Stimulated activated CD4-positive, alpha-beta T cell treated with anti-CD3 and anti-CD28 coated beads, TNF-alpha, amount 100 ng/mL, for 48 hours (primary cell): ENCODE data around the gene LIPC.
"Not testable (repeated sequence)": the region's sequence is repeated elsewhere in the genome, so short reads cannot be mapped to it uniquely, and the experiment has no call there.

Experiments
- DNase-seq, 3 donors: peaks; one replicate each; pipeline ENCODE4 v3.0.0-alpha.2; 2020; ENCODE audit warnings: low read depth in 3 of 3

The LIPC gene

GRCh38 chr15:58585693-58586443, 154.1 kb downstream of the LIPC start:
- no peak for DNase-seq

GRCh38 chr15:58587486-58587885, 155.7 kb downstream of the LIPC start:
- no peak for DNase-seq

DNA sequence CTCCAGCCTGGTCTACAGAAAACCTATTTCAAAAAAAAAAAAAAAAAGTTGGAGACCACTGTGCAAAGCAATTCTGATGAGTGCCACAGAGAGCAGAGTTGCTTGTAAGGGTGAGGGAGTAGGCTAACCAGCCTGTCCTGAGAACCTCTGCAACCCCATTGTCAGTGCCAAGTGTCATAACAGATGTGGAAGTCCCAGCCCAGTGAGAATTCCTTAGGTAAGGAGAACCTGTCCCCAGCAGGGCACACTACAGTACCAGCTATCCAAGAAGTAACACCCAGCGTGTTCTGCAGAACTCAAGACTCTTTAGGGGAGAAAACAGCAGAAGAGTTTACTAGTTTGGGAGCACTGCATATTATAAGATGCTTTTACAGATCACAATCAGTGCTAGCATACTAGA, 156.3 kb downstream of the LIPC start:
- no peak for DNase-seq

GRCh38 chr15:58589047-58589446, 157.3 kb downstream of the LIPC start:
- no peak for DNase-seq

- no peak for DNase-seq
Observed at GRCh38 chr15:58590236-58590635, 158.4 kb downstream of the LIPC start.

DNA sequence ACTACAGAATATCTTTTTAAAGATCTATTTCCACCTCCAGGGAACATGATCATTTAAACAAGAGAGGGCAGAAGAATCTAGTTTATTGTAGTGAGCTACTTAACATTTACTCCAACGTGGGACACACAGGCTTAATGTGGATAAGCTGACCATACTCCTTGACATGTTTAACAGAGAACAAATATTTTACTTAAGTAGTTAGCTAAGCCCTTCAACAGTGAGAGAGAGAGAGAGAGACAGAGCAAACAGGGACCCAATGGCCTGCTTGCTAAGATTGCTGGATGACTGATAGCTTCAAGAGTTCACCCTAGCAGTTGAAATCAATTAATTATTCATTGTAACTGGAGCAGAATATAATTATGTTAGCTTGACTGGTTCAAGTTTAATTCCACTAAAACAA, 159.1 kb downstream of the LIPC start:
- no peak for DNase-seq

DNA sequence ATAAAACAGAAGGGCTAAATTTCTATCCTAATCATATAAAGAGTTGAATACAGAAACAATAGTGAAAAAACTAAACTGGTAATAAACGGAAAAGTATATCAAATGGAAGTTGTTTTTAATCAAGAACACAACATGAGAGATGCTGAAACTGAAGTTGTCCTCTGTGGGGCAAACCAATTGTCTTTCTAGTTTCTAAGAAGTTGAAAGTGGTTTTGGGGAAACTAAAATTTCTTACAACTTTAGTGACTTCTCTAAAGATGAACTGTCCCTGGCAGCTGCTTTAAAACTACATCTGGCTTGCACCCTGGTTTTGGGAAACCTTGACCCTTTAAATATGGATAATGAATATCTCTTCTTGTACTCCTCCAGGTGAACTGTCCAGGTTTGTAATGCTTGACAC, 162.1 kb downstream of the LIPC start:
- no peak for DNase-seq

DNA sequence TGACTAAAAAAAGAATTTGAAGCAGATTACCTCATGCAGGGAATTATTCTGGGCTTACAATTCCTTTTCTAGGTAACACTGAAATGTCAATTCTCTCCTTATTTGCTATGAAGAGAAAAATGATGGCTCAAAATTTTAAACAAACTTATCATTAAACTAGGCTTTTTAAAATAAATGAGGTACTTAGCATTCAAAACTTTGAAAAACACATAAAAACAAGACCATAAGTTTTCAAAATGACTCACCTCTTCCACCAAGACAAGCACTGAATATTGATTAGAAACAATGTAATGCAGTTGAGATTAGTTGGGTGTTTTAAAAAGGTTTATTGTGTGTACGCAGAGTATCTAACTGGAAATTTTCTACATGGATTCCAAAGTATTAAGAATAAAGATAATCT, 163.1 kb downstream of the LIPC start:
- no peak for DNase-seq

DNA sequence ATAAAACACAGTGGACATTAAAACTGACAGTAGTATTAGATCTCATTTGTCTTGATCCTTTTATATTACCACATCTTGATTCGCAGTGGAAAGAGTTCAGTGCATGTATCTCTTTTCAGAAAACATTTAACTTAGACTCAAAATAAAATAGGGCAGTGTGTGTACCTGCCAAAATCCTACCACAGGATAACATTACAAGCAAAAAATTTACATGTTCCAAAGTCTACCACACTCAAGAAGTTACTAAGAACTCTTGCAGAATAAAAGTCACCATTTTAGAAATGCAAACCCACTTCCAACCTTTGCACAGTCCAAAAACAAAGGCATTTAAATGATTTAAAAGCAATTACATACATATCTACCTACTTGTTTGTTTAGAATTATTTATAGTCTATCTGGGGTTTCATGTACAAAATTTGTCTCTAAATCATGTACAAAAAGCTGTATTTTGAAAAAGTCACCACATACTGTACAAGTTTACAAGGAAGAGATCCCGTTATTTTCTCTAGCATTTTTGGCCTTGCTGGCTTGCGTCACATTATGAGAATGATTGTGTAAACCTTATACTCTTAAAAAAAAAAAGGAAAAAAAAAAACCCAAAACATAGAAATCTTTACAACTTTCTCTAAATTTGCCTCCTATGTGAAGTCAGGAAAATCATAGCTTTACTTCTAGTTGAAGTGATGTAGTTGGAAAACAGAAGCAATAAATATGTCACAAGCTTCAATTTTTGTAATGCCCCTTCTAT, 163.9 kb downstream of the LIPC start:
- DNase-seq: no peak

DNA sequence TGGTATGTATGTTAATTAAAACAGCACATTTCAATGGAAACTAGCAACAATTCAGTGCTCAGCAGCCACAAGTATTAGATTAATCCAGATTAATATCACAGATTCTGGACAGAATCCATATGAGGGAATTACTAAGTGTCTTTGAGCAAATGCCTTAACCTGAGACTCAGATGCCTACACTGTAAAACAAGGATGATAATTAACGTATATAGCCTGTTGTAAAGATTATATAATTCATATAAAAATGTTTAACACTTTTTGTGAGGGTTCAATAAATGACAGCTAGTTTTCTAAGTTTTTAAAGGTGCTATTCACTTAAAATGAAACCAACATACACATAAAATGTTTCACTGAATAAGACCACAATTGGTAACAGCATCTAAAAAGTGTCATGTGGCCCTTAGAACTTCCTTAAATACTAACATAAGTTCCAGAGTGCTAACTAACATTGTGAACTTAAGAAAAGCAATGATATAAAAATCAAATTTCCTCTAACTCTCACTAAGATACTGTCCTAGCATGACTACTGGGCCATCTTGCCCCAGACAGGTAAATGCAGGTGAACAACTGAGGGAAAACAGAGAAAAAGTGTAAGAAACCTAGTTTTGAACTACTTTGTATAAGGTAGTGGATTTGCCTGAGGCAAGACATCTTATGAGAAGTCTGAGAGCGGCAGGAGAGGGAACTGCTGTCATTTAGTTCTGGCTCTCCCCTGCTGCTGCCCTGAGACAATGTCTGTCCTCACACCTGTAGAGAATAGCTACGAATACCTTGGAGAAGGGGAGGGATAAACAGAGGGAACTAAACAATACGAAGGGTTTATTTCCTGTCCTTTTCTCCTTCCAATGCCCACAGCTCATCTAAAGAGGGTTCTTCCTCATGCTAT, 166.4 kb downstream of the LIPC start:
- no peak for DNase-seq

- DNase-seq: no peak
Observed at GRCh38 chr15:58598829-58599210, 167.0 kb downstream of the LIPC start.

GRCh38 chr15:58602823-58603222, 171.0 kb downstream of the LIPC start:
- no peak for DNase-seq

GRCh38 chr15:58603927-58604326, 172.1 kb downstream of the LIPC start:
- not testable (repeated sequence) for DNase-seq

GRCh38 chr15:58604455-58604923, 172.7 kb downstream of the LIPC start:
- DNase-seq: no peak

DNA sequence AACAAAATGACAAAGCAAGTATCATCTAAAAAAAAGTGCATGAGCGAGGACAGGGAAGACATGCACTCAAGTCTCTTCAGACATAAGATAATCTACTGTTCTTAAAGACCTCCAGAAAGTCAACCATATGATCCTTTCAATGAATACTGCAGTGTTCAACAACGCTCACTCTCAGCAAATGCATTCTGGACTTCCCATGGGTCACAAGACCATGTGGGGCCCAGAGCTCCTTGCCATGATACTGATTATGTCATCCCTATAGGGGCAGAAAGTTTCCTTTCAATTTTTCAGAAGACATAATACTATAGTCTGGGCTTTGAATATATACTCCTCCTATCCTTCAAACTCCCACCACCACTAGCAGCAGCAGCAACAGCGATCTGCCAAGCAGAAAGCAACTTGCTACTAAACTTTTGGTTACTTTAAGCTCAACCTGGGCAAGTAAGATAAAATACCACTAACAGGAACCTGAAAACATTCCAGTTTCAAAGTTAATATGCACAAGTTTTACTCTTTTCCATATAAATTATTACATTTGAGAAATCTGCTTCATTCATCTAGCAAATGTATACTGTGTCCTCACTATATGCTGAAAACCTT, 174.2 kb downstream of the LIPC start:
- DNase-seq: no peak

DNA sequence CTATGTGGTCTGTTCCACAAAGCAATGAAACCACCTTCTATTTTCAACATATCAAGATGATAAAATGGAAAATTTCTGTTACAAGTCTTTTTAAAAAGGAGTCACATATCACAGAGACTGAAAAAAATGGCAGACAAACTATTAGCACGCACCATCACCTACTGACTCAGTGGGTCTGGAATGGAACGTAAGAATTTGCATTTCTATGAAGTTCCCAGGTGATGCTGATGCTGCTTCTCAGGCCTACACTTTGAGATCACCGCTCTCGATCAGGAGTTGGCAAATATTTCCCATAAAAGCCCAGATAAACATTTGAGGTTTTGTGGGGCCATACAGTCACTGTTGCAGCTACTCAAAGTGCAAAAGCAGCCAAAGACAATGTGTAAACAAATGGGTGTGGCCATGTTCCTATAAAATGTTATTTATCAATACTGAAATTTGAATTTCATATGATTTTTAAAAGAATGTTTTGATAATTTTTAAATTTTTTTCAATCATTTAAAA, 174.8 kb downstream of the LIPC start:
- DNase-seq: no peak

GRCh38 chr15:58608129-58608590, 176.4 kb downstream of the LIPC start:
- DNase-seq: no peak

DNA sequence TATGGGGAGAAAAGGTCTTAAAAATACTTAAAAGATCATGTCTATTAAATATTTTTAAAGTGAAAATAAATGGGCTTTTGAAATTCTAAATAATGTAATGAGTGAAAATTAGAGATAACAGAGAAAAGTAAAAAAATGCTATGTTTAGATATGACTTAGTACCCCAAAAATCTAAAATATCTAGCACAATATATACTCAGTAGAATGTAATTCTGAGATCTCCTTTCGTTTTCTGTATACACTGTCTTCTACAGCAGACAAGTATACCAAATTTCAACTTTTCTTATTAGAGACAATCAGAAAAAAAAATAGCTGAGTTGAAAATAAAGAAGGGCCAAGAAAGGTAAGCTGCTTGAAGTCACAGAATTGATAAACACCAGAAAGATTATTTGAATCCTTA, 176.9 kb downstream of the LIPC start:
- no peak for DNase-seq

DNA sequence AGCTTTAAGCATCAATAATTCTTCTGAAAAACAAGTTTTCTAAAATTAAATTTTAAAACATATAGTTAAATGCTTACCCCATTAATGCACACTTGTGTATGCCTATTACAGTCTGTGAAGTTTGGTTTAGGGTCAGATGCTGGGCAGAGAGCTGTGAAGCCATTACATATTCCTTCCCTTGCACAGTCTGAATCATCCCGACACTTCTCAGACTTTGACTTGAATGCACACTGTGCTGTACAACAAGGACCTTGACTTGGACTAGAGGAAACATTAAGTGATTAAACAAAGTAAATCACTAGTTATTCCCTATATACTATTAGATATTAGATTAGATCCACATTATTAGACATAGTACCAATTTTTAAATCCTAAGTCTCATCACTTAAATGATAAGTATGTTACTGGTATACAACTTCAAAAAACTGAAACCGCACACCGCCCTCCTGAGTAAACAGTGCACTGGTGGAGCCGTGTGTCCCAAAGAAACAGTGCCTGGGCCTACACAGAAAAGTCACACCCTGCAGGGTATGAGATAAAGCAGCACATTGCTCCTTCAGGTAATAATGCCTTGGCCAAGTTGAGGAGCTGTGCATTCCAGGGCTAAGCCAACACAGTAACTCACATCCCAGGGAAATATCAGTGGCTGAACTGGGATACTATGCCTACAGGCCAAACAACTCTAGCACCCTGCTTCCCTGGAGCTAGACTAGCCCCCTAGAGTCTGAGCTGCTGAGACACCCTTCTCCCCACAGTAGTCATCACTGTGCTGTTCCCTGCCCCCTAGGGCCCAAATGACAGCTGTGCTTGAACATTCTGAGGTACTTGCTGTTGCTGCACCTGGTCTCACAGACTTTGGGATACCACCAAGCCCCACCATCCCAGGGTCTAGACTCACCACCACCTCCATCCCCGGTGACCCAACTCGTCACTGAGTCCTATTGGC, 180.2 kb downstream of the LIPC start:
- DNase-seq: no peak

DNA sequence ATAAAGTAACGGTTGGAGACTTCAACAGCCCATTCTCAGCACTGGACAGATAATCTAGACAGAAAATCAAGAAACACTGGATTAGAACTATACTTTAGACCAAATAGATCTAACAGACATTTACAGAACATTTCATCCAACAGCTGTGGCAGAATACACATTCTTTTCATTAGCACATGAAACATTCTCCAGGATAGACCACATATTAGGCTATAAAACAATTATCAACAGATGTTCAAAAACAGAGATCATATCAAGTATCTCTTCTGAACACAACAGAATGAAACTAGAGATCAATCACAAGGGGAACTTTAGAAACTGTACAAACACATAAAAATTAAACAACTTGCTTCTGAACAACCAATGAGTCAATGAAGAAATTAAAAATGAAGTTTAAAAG, 184.4 kb downstream of the LIPC start:
- no peak for DNase-seq
